HS-27A (cell line): ENCODE measurements around the gene SGCD.
"Not testable (repeated sequence)": the region's sequence is repeated elsewhere in the genome, so short reads cannot be mapped to it uniquely, and the experiment has no call there.

ENCODE experiments used
- DNase-seq: peaks from one replicate; pipeline ENCODE4 v3.0.0-alpha.2; 2012; ENCODE audit warnings: low read depth, missing footprints

The SGCD gene

GRCh38 chr5:156582193-156582598, 255.2 kb downstream of the SGCD start:
- no peak for DNase-seq

- no peak for DNase-seq
These were observed 257.9 kb downstream of the SGCD start for GRCh38 chr5:156584871-156585270.

GRCh38 chr5:156585999-156586398, 259.0 kb downstream of the SGCD start:
- DNase-seq, result no peak

- no peak for DNase-seq
These were observed 260.0 kb downstream of the SGCD start for GRCh38 chr5:156587012-156587411.

GRCh38 chr5:156588306-156588705, 261.3 kb downstream of the SGCD start:
- DNase-seq, result no peak

GRCh38 chr5:156589104-156589945, 262.4 kb downstream of the SGCD start:
- DNase-seq, result no peak

GRCh38 chr5:156589946-156590216, 262.9 kb downstream of the SGCD start:
- no peak for DNase-seq

GRCh38 chr5:156590978-156591377, 264.0 kb downstream of the SGCD start:
- no peak for DNase-seq

GRCh38 chr5:156591631-156592030, 264.7 kb downstream of the SGCD start:
- no peak for DNase-seq

- DNase-seq, result no peak
These were observed 266.6 kb downstream of the SGCD start for GRCh38 chr5:156593546-156593945.

- DNase-seq, result no peak
These were observed 267.4 kb downstream of the SGCD start for GRCh38 chr5:156594406-156594805.

- DNase-seq, result no peak
These were observed 268.3 kb downstream of the SGCD start for GRCh38 chr5:156595132-156595787.

GRCh38 chr5:156597276-156597675, 270.3 kb downstream of the SGCD start:
- no peak for DNase-seq

GRCh38 chr5:156598964-156599363, 272.0 kb downstream of the SGCD start:
- no peak for DNase-seq

GRCh38 chr5:156610582-156610981, 283.6 kb downstream of the SGCD start:
- DNase-seq, result not testable (repeated sequence)

GRCh38 chr5:156615901-156616300, 288.9 kb downstream of the SGCD start:
- no peak for DNase-seq

- DNase-seq, result no peak
These were observed 290.5 kb downstream of the SGCD start for GRCh38 chr5:156617426-156617825.

- no peak for DNase-seq
These were observed 291.6 kb downstream of the SGCD start for GRCh38 chr5:156618601-156619000.

GRCh38 chr5:156621719-156622118, 294.8 kb downstream of the SGCD start:
- DNase-seq, result no peak

GRCh38 chr5:156623381-156624040, 296.5 kb downstream of the SGCD start:
- DNase-seq, result no peak

GRCh38 chr5:156624686-156625085, 297.7 kb downstream of the SGCD start:
- no peak for DNase-seq

- DNase-seq, result no peak
These were observed 301.5 kb downstream of the SGCD start for GRCh38 chr5:156628421-156628820.

- no peak for DNase-seq
These were observed 304.0 kb downstream of the SGCD start for GRCh38 chr5:156631005-156631404.
